HG02981 (cell line): ENCODE measurements around the gene CHST3.
"Not testable (repeated sequence)": the region's sequence is repeated elsewhere in the genome, so short reads cannot be mapped to it uniquely, and the experiment has no call there.

Experiments used
- ATAC-seq: cut with Tn5 transposase; IDR thresholded peaks from one replicate; pipeline ENCODE4 v1.9.1; 2021; ENCODE audit warnings: mild to moderate bottlenecking, moderate library complexity; ENCODE audit not compliant: unreplicated experiment

CHST3 gene

GRCh38 chr10:72026278-72027111 lies 62.3 kb downstream of the CHST3 start:
- no peak for ATAC-seq

GRCh38 chr10:72027498-72027897 lies 63.3 kb downstream of the CHST3 start:
- no peak for ATAC-seq

GRCh38 chr10:72029414-72029813 lies 65.2 kb downstream of the CHST3 start:
- no peak for ATAC-seq

GRCh38 chr10:72030762-72031543 lies 66.8 kb downstream of the CHST3 start:
- ATAC-seq: no peak

GRCh38 chr10:72031706-72032105 lies 67.5 kb downstream of the CHST3 start:
- ATAC-seq: no peak

- ATAC-seq: not testable (repeated sequence)
Observed at GRCh38 chr10:72032409-72033162, 68.4 kb downstream of the CHST3 start.

GRCh38 chr10:72034040-72034499 lies 69.9 kb downstream of the CHST3 start:
- no peak for ATAC-seq

- ATAC-seq: no peak
Observed at GRCh38 chr10:72034761-72035160, 70.6 kb downstream of the CHST3 start.

GRCh38 chr10:72035252-72035887 lies 71.2 kb downstream of the CHST3 start:
- ATAC-seq: no peak

GRCh38 chr10:72037266-72037665 lies 73.1 kb downstream of the CHST3 start:
- ATAC-seq: no peak

GRCh38 chr10:72037811-72038210 lies 73.6 kb downstream of the CHST3 start:
- ATAC-seq: no peak

GRCh38 chr10:72038458-72039001 lies 74.3 kb downstream of the CHST3 start:
- ATAC-seq: no peak

- ATAC-seq: no peak
Observed at GRCh38 chr10:72039377-72039776, 75.2 kb downstream of the CHST3 start.

GRCh38 chr10:72041491-72041890 lies 77.3 kb downstream of the CHST3 start:
- no peak for ATAC-seq

- no peak for ATAC-seq
Observed at GRCh38 chr10:72043016-72043834, 79.0 kb downstream of the CHST3 start.

GRCh38 chr10:72044417-72045041 lies 80.3 kb downstream of the CHST3 start:
- ATAC-seq: no peak

GRCh38 chr10:72045586-72045985 lies 81.4 kb downstream of the CHST3 start:
- no peak for ATAC-seq

GRCh38 chr10:72048450-72049124 lies 84.4 kb downstream of the CHST3 start:
- ATAC-seq: no peak

- ATAC-seq: no peak
Observed at GRCh38 chr10:72049472-72049871, 85.3 kb downstream of the CHST3 start.
